HEK293 (cell line): ENCODE measurements around the gene ERBB2.

Experiments
- CTCF ChIA-PET: fragments of 350-600 bp; formaldehyde crosslinking; extraction: SDS; loops from one replicate; lab custom pipeline; 2021; ENCODE audit warnings: antibody characterized with exemption; lab: Yijun Ruan, JAX
- POLR2A ChIA-PET: fragments of 300-600 bp; formaldehyde crosslinking; extraction: SDS; loops from one replicate; lab custom pipeline; 2020; ENCODE audit warnings: antibody characterized with exemption, inconsistent platforms; lab: Yijun Ruan, JAX
- H3K27ac ChIP-seq: fragments of 200-500 bp; sonication (Bioruptor generic); 2 replicates; pipeline ENCODE4 v1.5.1; 2014; ENCODE audit warnings: low read depth, low read length, control low read depth, inconsistent platforms; ENCODE audit errors: extremely low read depth
- H3K36me3 ChIP-seq, 2 experiments: fragments of 200-500 bp in 1 of 2; sonication (Bioruptor generic) in 1 of 2; 1 replicate in 1 of 2; 2 replicates in 1 of 2; pipeline ENCODE4 v1.5.1; 2014 to 2017; ENCODE audit warnings: inconsistent platforms in 2 of 2, low read length in 2 of 2; ENCODE audit not compliant: control insufficient read depth in 2 of 2, insufficient read depth in 1 of 2
- H3K4me1 ChIP-seq: fragments of 200-500 bp; sonication (Bioruptor generic); 2 replicates; pipeline ENCODE4 v1.5.1; 2014; ENCODE audit warnings: mild to moderate bottlenecking, low read length, inconsistent platforms; ENCODE audit not compliant: control insufficient read depth, insufficient read depth
- H3K4me3 ChIP-seq: 2 replicates; pipeline ENCODE4 v1.5.1; 2011; ENCODE audit warnings: low read depth, mild to moderate bottlenecking, control low read depth, low read length, moderate library complexity
- H3K9me3 ChIP-seq: fragments of 200-500 bp; sonication (Bioruptor generic); 2 replicates; pipeline ENCODE4 v1.5.1; 2014; ENCODE audit warnings: low read depth, low read length, inconsistent platforms; ENCODE audit not compliant: control insufficient read depth, insufficient read depth
- GLIS1 ChIP-seq: fragments of 450-650 bp; formaldehyde crosslinking; IDR thresholded peaks from 2 replicates; pipeline ENCODE4 v1.5.1; 2016; ENCODE audit warnings: missing biosample characterization, missing genetic modification characterization
- IKZF3 ChIP-seq: fragments of 450-650 bp; IDR thresholded peaks from 2 replicates; pipeline ENCODE4 v1.5.0; 2018; ENCODE audit warnings: missing biosample characterization, mild to moderate bottlenecking, missing genetic modification characterization, moderate library complexity
- INSM2 ChIP-seq: fragments of 450-650 bp; formaldehyde crosslinking; IDR thresholded peaks from 2 replicates; pipeline ENCODE4 v1.5.1; 2016; ENCODE audit warnings: missing biosample characterization, missing genetic modification characterization
- KLF1 ChIP-seq: fragments of 450-650 bp; formaldehyde crosslinking; IDR thresholded peaks from 2 replicates; pipeline ENCODE4 v1.5.1; 2016; ENCODE audit warnings: missing biosample characterization, missing genetic modification characterization
- KLF17 ChIP-seq: fragments of 450-650 bp; formaldehyde crosslinking; IDR thresholded peaks from 2 replicates; pipeline ENCODE4 v1.5.1; 2016; ENCODE audit warnings: missing biosample characterization, missing genetic modification characterization
- KLF8 ChIP-seq: fragments of 450-650 bp; formaldehyde crosslinking; IDR thresholded peaks from 2 replicates; pipeline ENCODE4 v1.5.1; 2016; ENCODE audit warnings: missing biosample characterization, missing genetic modification characterization
- PATZ1 ChIP-seq: fragments of 450-650 bp; formaldehyde crosslinking; IDR thresholded peaks from 2 replicates; pipeline ENCODE4 v1.5.1; 2016; ENCODE audit warnings: missing biosample characterization, missing genetic modification characterization
- PRDM10 ChIP-seq: fragments of 450-650 bp; formaldehyde crosslinking; IDR thresholded peaks from 2 replicates; pipeline ENCODE4 v1.5.1; 2016; ENCODE audit warnings: missing biosample characterization, missing genetic modification characterization
- PRDM2 ChIP-seq: fragments of 450-650 bp; formaldehyde crosslinking; IDR thresholded peaks from 2 replicates; pipeline ENCODE4 v1.5.1; 2016; ENCODE audit warnings: missing biosample characterization, missing genetic modification characterization, borderline replicate concordance
- SP2 ChIP-seq: fragments of 450-650 bp; formaldehyde crosslinking; IDR thresholded peaks from 2 replicates; pipeline ENCODE4 v1.5.1; 2016; ENCODE audit warnings: missing biosample characterization, missing genetic modification characterization
- ZFHX2 ChIP-seq: fragments of 450-650 bp; formaldehyde crosslinking; conservative IDR thresholded peaks from 2 replicates; pipeline ENCODE4 v1.5.1; 2016; ENCODE audit warnings: missing biosample characterization, missing genetic modification characterization
- ZFP69B ChIP-seq: fragments of 450-650 bp; formaldehyde crosslinking; IDR thresholded peaks from 2 replicates; pipeline ENCODE4 v1.5.1; 2016; ENCODE audit warnings: missing biosample characterization, missing genetic modification characterization
- ZIC2 ChIP-seq: fragments of 450-650 bp; formaldehyde crosslinking; IDR thresholded peaks from 2 replicates; pipeline ENCODE4 v1.5.1; 2016; ENCODE audit warnings: missing biosample characterization, missing genetic modification characterization
- ZNF239 ChIP-seq: fragments of 450-650 bp; formaldehyde crosslinking; IDR thresholded peaks from 2 replicates; pipeline ENCODE4 v1.5.1; 2016; ENCODE audit warnings: missing biosample characterization, missing genetic modification characterization
- ZNF341 ChIP-seq: fragments of 450-650 bp; formaldehyde crosslinking; IDR thresholded peaks from 2 replicates; pipeline ENCODE4; 2016; ENCODE audit warnings: low read depth, missing biosample characterization, missing genetic modification characterization
- ZNF600 ChIP-seq: fragments of 450-650 bp; formaldehyde crosslinking; IDR thresholded peaks from 2 replicates; pipeline ENCODE4 v1.5.1; 2016; ENCODE audit warnings: missing biosample characterization, missing genetic modification characterization
- ZNF654 ChIP-seq: fragments of 450-650 bp; formaldehyde crosslinking; IDR thresholded peaks from 2 replicates; pipeline ENCODE4 v1.5.1; 2016; ENCODE audit warnings: low read depth, missing biosample characterization, missing genetic modification characterization
- ZNF660 ChIP-seq: fragments of 450-650 bp; IDR thresholded peaks from 2 replicates; pipeline ENCODE4 v1.5.1; 2018; ENCODE audit warnings: missing biosample characterization, mild to moderate bottlenecking, missing genetic modification characterization
- ZNF664 ChIP-seq: fragments of 450-650 bp; formaldehyde crosslinking; IDR thresholded peaks from 2 replicates; pipeline ENCODE4 v1.5.1; 2016; ENCODE audit warnings: missing biosample characterization, missing genetic modification characterization

The ERBB2 gene

GRCh38 chr17:39675390-39676082 lies 24.3 kb upstream of the ERBB2 start (continued):
- TF ChIP-seq KLF17, result peak; percentile 41; the same call in 1 of the 2 replicates

- ChIA-PET CTCF (interaction anchor here (0.6 to 2.1 kb wide), 8 partner anchors 19 to 444 kb away, joined by 3 to 16 read pairs (median 4); no protein-coding TSS in a partner anchor), POLR2A (interaction anchor here (1.2 to 1.5 kb wide), 5 partner anchors 10 to 38 kb away, joined by 3 to 8 read pairs (median 4); partner anchors contain the start of genes ERBB2 and PGAP3)
- Histone ChIP-seq H3K4me1 (peaks cover 17% of the 10 kb centered on the region), H3K4me3 (no peak overlapping the region), H3K27ac (peak overlapping the region; percentile 48), H3K9me3 (no peaks in the 10 kb centered on the region), H3K36me3 (peaks cover 0 to 3% of the 10 kb centered on the region in 2 experiments; a peak in 2 of 3 replicates)
- TF ChIP-seq PRDM2 (tag by site-specific recombination) (no peak), PRDM10 (tag by site-specific recombination) (peak; percentile 93), ZNF600 (tag by site-specific recombination) (peak; percentile 69; the same call in 1 of the 2 replicates), KLF8 (0 out of 2 replicates have a peak, but pooled peaks have one; percentile 30), KLF1 (peak; percentile 56), IKZF3 (tag by site-specific recombination) (peak; percentile 64), ZFP69B (no peak), ZFHX2 (tag by site-specific recombination) (peak; percentile 89), ZIC2 (peak; percentile 83), ZNF341 (tag by site-specific recombination) (peak; percentile 43; the same call in 1 of the 2 replicates), INSM2 (tag by site-specific recombination) (no peak), ZNF660 (peak; percentile 48; the same call in 1 of the 2 replicates), GLIS1 (peak; percentile 87), ZNF654 (tag by site-specific recombination) (no peak), ZNF239 (tag by site-specific recombination) (no peak), PATZ1 (tag by site-specific recombination) (peak; percentile 54; the same call in 1 of the 2 replicates), ZNF664 (tag by site-specific recombination) (peak; percentile 50; the same call in 1 of the 2 replicates), SP2 (tag by site-specific recombination) (peak; percentile 36)
Observed at GRCh38 chr17:39676198-39676819, 23.6 kb upstream of the ERBB2 start.
